MM.1S (cell line): ENCODE measurements around the gene S100A4.

Source experiments
- DNase-seq: peaks from one replicate; pipeline ENCODE4 v3.0.0-alpha.2; 2015
- H2AFZ ChIP-seq: fragments of 300-600 bp; sonication (generic); 2 replicates; pipeline ENCODE4 v1.6.0; 2016; ENCODE audit warnings: antibody characterized with exemption, low read length
- H3F3A ChIP-seq: fragments of 300-600 bp; sonication (generic); 2 replicates; pipeline ENCODE4 v1.6.1; 2016; ENCODE audit warnings: mild to moderate bottlenecking, antibody characterized with exemption, low read length, moderate library complexity, mixed read lengths; ENCODE audit not compliant: insufficient read depth
- H3K27ac ChIP-seq: fragments of 300-600 bp; sonication (generic); 2 replicates; pipeline ENCODE4 v1.5.1; 2016; ENCODE audit warnings: mild to moderate bottlenecking, low read length
- H3K27me3 ChIP-seq: fragments of 300-600 bp; sonication (generic); replicated peaks from 2 replicates; pipeline ENCODE4 v1.6.0; 2016; ENCODE audit warnings: low read length; ENCODE audit not compliant: insufficient read depth
- H3K36me3 ChIP-seq: fragments of 300-600 bp; sonication (generic); replicated peaks from 2 replicates; pipeline ENCODE4 v1.6.1; 2016; ENCODE audit warnings: mild to moderate bottlenecking, low read length, mixed read lengths; ENCODE audit not compliant: insufficient read depth
- H3K4me1 ChIP-seq: fragments of 300-600 bp; sonication (generic); 2 replicates; pipeline ENCODE4 v1.6.1; 2016; ENCODE audit warnings: low read length, mixed read lengths
- H3K4me2 ChIP-seq: fragments of 300-600 bp; sonication (generic); 2 replicates; pipeline ENCODE4 v1.6.0; 2016; ENCODE audit warnings: low read depth, low read length
- H3K4me3 ChIP-seq: fragments of 300-600 bp; sonication (generic); 2 replicates; pipeline ENCODE4 v1.5.1; 2016; ENCODE audit warnings: low read length, mixed read lengths
- H3K79me2 ChIP-seq: fragments of 300-600 bp; sonication (generic); 2 replicates; pipeline ENCODE4 v1.6.1; 2016; ENCODE audit warnings: mixed run types, low read length, mixed read lengths
- H3K9ac ChIP-seq: fragments of 300-600 bp; sonication (generic); 2 replicates; pipeline ENCODE4 v1.6.1; 2016; ENCODE audit warnings: low read length, mixed read lengths
- H3K9me2 ChIP-seq: fragments of 300-600 bp; sonication (generic); replicated peaks from 2 replicates; pipeline ENCODE4 v1.6.1; 2016; ENCODE audit warnings: mild to moderate bottlenecking, low read length, mixed read lengths; ENCODE audit not compliant: insufficient read depth
- H3K9me3 ChIP-seq: fragments of 300-600 bp; sonication (generic); replicated peaks from 2 replicates; pipeline ENCODE4 v1.6.1; 2016; ENCODE audit warnings: mild to moderate bottlenecking, low read length, mixed read lengths; ENCODE audit not compliant: insufficient read depth
- H4K20me1 ChIP-seq: fragments of 300-600 bp; sonication (generic); 2 replicates; pipeline ENCODE4 v1.6.1; 2016; ENCODE audit warnings: mild to moderate bottlenecking, low read length, moderate library complexity, mixed read lengths; ENCODE audit not compliant: insufficient read depth
- EZH2 ChIP-seq: fragments of 300-600 bp; sonication (generic); optimal IDR thresholded peaks from 2 replicates; pipeline ENCODE3; 2017; ENCODE audit warnings: low read depth, mild to moderate bottlenecking, antibody characterized with exemption, low read length, mixed read lengths
- EZH2phosphoT487 ChIP-seq: fragments of 300-600 bp; sonication (generic); IDR thresholded peaks from 2 replicates; pipeline ENCODE4 v1.6.1; 2018; ENCODE audit warnings: antibody characterized with exemption, low read length
- TF ChIP-seq, protein P1 (sequence below): fragments of 300-600 bp; sonication (generic); IDR thresholded peaks from 2 replicates; pipeline ENCODE4 v1.5.1; 2016; ENCODE audit warnings: antibody characterized with exemption, low read length, mixed read lengths

Gene S100A4

DNA sequence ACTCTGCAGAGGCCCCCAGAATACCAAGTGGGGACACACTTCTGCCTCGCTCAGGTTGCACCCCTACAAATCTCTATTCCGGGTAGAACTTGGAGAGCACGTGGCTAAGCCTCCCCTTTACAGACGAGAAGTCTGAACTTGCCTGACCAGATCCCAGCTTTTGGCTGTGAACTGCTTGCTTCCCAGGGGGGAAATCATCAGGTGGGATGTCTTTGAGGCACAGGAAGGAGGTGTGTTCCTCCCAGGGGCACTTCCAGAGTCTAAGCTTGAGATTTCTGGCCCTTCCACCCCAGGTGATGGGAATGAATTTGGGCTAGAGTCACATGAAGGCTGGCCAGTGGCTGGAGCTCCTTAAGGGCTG, 4.8 kb upstream of the S100A4 start:
- no peak overlapping the region for H3K9ac ChIP-seq
- H3K4me1 ChIP-seq: 0 out of 2 replicates have a peak, but pooled peaks cover 2% of the 10 kb centered on the region
- H2AFZ ChIP-seq: no peak overlapping the region
- no peak overlapping the region for H3K4me2 ChIP-seq
- no peak for DNase-seq
- no peaks in the 10 kb centered on the region for H4K20me1 ChIP-seq
- no peaks in the 10 kb centered on the region for H3K27me3 ChIP-seq
- H3K27ac ChIP-seq: no peak overlapping the region
- no peaks in the 10 kb centered on the region for H3F3A ChIP-seq
- H3K9me3 ChIP-seq: no peaks in the 10 kb centered on the region
- no peak overlapping the region for H3K4me3 ChIP-seq
- no peaks in the 10 kb centered on the region for H3K9me2 ChIP-seq
- no peaks in the 10 kb centered on the region for H3K79me2 ChIP-seq
- TF ChIP-seq, protein P1, sequence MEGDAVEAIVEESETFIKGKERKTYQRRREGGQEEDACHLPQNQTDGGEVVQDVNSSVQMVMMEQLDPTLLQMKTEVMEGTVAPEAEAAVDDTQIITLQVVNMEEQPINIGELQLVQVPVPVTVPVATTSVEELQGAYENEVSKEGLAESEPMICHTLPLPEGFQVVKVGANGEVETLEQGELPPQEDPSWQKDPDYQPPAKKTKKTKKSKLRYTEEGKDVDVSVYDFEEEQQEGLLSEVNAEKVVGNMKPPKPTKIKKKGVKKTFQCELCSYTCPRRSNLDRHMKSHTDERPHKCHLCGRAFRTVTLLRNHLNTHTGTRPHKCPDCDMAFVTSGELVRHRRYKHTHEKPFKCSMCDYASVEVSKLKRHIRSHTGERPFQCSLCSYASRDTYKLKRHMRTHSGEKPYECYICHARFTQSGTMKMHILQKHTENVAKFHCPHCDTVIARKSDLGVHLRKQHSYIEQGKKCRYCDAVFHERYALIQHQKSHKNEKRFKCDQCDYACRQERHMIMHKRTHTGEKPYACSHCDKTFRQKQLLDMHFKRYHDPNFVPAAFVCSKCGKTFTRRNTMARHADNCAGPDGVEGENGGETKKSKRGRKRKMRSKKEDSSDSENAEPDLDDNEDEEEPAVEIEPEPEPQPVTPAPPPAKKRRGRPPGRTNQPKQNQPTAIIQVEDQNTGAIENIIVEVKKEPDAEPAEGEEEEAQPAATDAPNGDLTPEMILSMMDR: no peak
- no peak for TF ChIP-seq EZH2
- no peak for TF ChIP-seq EZH2phosphoT487
- H3K36me3 ChIP-seq: no peaks in the 10 kb centered on the region

DNA sequence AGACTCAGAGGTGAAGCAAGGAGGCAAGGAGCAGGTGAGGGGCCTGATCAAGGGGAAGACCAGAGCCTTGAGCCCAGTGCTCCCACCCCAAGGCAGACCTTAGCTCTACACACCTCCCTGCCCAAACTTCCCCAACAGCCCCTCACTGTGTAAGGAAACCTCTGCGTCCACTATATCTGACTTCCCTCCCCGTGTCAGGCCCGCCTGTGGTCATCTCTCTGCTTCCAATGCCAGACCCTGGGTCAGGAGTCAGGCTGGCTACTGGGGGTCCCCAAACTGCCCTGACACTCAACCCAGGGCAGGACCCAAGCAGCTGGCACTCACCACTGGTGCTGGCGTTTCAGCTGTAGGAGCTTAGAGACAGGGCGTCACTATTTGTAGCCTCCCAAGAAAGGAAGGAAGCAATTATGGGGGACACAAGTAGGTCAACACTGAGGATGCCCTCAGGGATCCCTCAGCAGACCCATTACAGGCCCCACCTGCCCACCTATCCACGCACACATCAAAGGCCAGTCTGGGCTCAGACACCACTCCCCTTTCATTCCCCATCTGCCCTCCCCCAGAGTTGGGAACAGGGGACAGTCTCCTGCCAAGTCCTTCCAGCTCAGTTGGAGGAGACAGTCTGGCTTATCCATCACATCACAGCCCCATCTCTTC, 4.3 kb upstream of the S100A4 start:
- H3F3A ChIP-seq: no peaks in the 10 kb centered on the region
- H2AFZ ChIP-seq: no peak overlapping the region
- no peak for DNase-seq
- no peak overlapping the region for H3K4me3 ChIP-seq
- no peaks in the 10 kb centered on the region for H4K20me1 ChIP-seq
- H3K9ac ChIP-seq: no peak overlapping the region
- TF ChIP-seq EZH2phosphoT487: no peak
- TF ChIP-seq, protein P1: no peak
- TF ChIP-seq EZH2: no peak
- no peaks in the 10 kb centered on the region for H3K9me2 ChIP-seq
- H3K4me2 ChIP-seq: no peak overlapping the region
- no peaks in the 10 kb centered on the region for H3K36me3 ChIP-seq
- H3K9me3 ChIP-seq: no peaks in the 10 kb centered on the region
- H3K4me1 ChIP-seq: 0 out of 2 replicates have a peak, but pooled peaks cover 7% of the 10 kb centered on the region
- H3K79me2 ChIP-seq: no peaks in the 10 kb centered on the region
- no peak overlapping the region for H3K27ac ChIP-seq
- H3K27me3 ChIP-seq: no peaks in the 10 kb centered on the region

DNA sequence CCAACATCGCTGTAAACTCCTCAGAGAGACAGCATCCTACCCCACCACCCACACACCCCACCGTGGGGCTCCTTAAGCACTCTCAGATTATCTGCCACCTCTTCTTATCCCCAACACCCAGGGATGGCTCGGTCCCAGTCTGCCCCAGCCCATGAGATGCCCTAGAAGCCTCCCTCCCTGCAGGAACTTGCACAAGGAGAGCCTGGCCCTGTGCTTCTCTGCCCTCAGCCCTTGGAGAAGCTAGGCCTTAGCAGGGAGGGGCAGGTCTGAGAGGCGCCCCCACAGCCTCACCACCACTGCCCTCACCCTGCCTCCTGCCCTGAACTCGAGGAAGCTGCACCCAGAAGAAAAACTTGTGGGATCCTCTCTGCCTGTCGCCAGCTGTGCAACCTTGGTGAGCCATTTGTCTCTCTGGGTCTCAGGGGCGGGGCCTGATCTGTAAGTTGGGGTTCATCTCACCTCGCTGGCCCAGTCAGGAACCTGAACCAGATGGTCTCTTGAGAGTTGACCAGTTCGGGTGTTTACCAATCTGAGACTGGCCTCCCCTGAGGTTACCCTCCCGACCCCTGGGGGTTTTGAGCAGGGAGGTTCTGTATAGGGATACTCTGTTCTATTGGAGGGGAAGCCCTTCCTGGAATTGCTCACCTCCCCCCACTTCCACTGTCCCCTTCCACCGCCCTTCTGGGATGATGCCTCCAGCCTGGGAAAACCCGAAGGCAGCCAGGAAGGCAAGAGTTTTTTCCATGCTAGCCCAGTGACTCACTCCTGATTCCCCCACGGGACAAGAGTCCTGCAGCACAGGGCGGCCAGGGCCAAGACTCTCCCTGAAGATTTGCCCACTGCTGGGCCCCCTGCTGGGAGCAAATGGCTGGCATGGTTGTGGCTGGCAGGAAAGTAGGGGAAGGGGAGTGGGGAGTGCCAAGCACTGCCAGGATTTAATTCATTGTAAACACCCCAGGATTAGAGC, 3.4 kb upstream of the S100A4 start, which contains the start of gene S100A3:
TSS of gene S100A3 (minus strand) at position 537 of the 967 bp plus-strand sequence. CDS start 773 bp downstream, outside the sequence.
- Histone ChIP-seq H3K36me3 (no peaks in the 10 kb centered on the region), H3K9ac (no peak within 1 kb of the TSS), H3K79me2 (no peaks in the 10 kb centered on the region), H4K20me1 (no peaks in the 10 kb centered on the region), H3K4me3 (no peak within 1 kb of the TSS), H3K4me1 (0 out of 2 replicates have a peak, but pooled peaks cover 10% of the 10 kb centered on the region), H3F3A (no peaks in the 10 kb centered on the region), H3K27me3 (no peaks in the 10 kb centered on the region), H3K9me3 (no peaks in the 10 kb centered on the region), H3K27ac (no peak within 1 kb of the TSS), H3K9me2 (no peaks in the 10 kb centered on the region), H3K4me2 (no peak within 1 kb of the TSS), H2AFZ (no peak within 1 kb of the TSS)
- no peak for DNase-seq
- TF ChIP-seq EZH2phosphoT487: no peak
